Caco-2 (cell line): Measurements from ENCODE around the gene PRKAG2. TPM values are rescaled to one million over a fixed set of nuclear protein-coding genes. Genes with fewer than 3 reads are reported as not detected.

Experiments
- BruUV-seq: library from RNA; stranded (reverse); fragments of 400-500 nt; replicated peaks from 2 replicates; lab custom pipeline; 2021; lab: Mats Ljungman, UMichigan
- CTCF ChIA-PET: fragments of 300-600 bp; sonication (Branson Sonifier 250); formaldehyde crosslinking; loops from one replicate; lab custom pipeline; 2022; ENCODE audit warnings: antibody characterized with exemption; lab: Charles Lee
- POLR2A ChIA-PET: fragments of 300-600 bp; sonication (Branson Sonifier 250); formaldehyde crosslinking; loops from one replicate; lab custom pipeline; 2022; ENCODE audit warnings: antibody characterized with exemption; lab: Charles Lee
- DNase-seq, 2 experiments: peaks; one replicate each; pipeline versions ENCODE4 v3.0.0 to v3.0.0-alpha.2; 2020 to 2022
- H3K27me3 ChIP-seq: replicated peaks from 2 replicates; pipeline ENCODE4 v1.6.0; 2011; ENCODE audit warnings: low read length; ENCODE audit not compliant: control insufficient read depth, insufficient read depth
- H3K36me3 ChIP-seq: 2 replicates; pipeline ENCODE4 v1.5.1; 2011; ENCODE audit warnings: low read length; ENCODE audit not compliant: control insufficient read depth, insufficient read depth
- H3K4me1 ChIP-seq: fragments of 250-450 bp; sonication (Bioruptor Pico); 2 replicates; pipeline ENCODE4 v1.5.1; 2020; ENCODE audit warnings: mild to moderate bottlenecking
- H3K4me3 ChIP-seq: 2 replicates; pipeline ENCODE4 v1.5.1; 2011; ENCODE audit warnings: low read depth, mild to moderate bottlenecking, control low read depth, low read length
- H3K9me3 ChIP-seq: fragments of 250-450 bp; sonication (Bioruptor Pico); 2 replicates; pipeline ENCODE4 v1.5.1; 2020; ENCODE audit warnings: mild to moderate bottlenecking, moderate library complexity
- H3K27ac Mint-ChIP-seq: one replicate; pipeline ENCODE4 v1.8.0; 2022; ENCODE audit warnings: mixed read lengths; ENCODE audit not compliant: unreplicated experiment
- H3K27me3 Mint-ChIP-seq: one replicate; pipeline ENCODE4 v1.8.0; 2022; ENCODE audit warnings: mixed read lengths; ENCODE audit not compliant: insufficient read depth, unreplicated experiment
- H3K36me3 Mint-ChIP-seq: one replicate; pipeline ENCODE4 v1.8.0; 2022; ENCODE audit warnings: mild to moderate bottlenecking, mixed read lengths; ENCODE audit not compliant: insufficient read depth, unreplicated experiment
- H3K4me1 Mint-ChIP-seq: one replicate; pipeline ENCODE4 v1.8.0; 2022; ENCODE audit warnings: low read depth, mixed read lengths; ENCODE audit not compliant: unreplicated experiment
- H3K4me3 Mint-ChIP-seq: one replicate; pipeline ENCODE4 v1.8.0; 2022; ENCODE audit warnings: mild to moderate bottlenecking, moderate library complexity, mixed read lengths; ENCODE audit not compliant: unreplicated experiment
- H3K9me3 Mint-ChIP-seq: one replicate; pipeline ENCODE4 v1.8.0; 2022; ENCODE audit warnings: mixed read lengths; ENCODE audit not compliant: unreplicated experiment
- intact Hi-C: fragments of 100-400 bp; cut with micrococcal nuclease; formaldehyde crosslinking; loops from one replicate; pipeline ENCODE4 v1.10.0; 2022; ENCODE audit not compliant: unreplicated experiment
- total RNA-seq: library from RNA; stranded (reverse); gene quantifications from 2 replicates; pipeline ENCODE4 v1.2.3, GENCODE V29; 2022
- TF ChIP-seq, protein P1 (sequence below), 2 experiments: fragments of 200-600 bp in 1 of 2; IDR thresholded peaks; 1 replicate in 1 of 2; 2 replicates in 1 of 2; pipeline versions ENCODE4 v1.5.1 to v1.8.0; 2011 to 2022; ENCODE audit warnings: antibody characterized with exemption in 1 of 2, control low read depth in 1 of 2, inconsistent platforms in 1 of 2, low read depth in 1 of 2, low read length in 1 of 2, mild to moderate bottlenecking in 1 of 2, moderate library complexity in 1 of 2; ENCODE audit not compliant: insufficient read depth in 1 of 2, severe bottlenecking in 1 of 2, unreplicated experiment in 1 of 2

The PRKAG2 gene
- total RNA-seq, 1 experiment from 2014 or later: 15.9 TPM

DNA sequence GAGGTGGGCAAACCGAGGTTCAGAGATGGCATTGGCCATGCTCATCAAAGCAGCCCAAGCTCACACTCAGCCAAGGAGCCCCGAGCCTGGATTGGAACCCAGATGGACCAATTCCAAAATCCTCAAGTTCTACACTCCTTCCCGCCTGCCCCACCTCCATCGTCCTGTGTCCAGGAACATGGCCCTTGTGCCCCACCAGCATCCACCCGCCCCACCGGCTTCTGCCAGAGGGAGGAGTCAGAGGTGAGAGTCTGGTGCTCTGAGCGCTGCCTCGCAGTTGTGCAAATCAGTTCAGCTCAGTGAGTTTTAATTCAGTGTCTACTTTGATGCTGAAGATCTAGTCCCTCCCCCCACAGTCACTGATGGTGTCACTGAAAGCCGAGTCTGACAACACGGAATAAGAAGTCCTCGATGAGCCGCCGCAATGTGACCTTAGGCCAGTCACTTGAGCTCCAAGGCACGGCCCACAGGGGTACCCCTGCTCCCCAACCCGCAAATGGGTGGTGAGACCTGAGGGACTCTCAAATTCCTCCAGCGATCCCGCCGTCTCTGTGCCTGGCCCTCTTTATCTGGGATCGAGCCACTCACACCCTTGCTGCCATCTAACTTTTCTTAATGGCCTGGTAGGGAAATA lies 26.3 kb downstream of the PRKAG2 start:
- H3K4me1 ChIP-seq: peaks cover 11% of the 10 kb centered on the region; the same call in 1 of the 2 replicates
- Mint-ChIP-seq H3K9me3 (no peaks in the 10 kb centered on the region), H3K36me3 (peaks cover 4% of the 10 kb centered on the region), H3K27me3 (no peaks in the 10 kb centered on the region), H3K4me1 (peaks cover 22% of the 10 kb centered on the region), H3K27ac (peak overlapping the region; percentile 63), H3K4me3 (no peak overlapping the region)
- TF ChIP-seq, protein P1, sequence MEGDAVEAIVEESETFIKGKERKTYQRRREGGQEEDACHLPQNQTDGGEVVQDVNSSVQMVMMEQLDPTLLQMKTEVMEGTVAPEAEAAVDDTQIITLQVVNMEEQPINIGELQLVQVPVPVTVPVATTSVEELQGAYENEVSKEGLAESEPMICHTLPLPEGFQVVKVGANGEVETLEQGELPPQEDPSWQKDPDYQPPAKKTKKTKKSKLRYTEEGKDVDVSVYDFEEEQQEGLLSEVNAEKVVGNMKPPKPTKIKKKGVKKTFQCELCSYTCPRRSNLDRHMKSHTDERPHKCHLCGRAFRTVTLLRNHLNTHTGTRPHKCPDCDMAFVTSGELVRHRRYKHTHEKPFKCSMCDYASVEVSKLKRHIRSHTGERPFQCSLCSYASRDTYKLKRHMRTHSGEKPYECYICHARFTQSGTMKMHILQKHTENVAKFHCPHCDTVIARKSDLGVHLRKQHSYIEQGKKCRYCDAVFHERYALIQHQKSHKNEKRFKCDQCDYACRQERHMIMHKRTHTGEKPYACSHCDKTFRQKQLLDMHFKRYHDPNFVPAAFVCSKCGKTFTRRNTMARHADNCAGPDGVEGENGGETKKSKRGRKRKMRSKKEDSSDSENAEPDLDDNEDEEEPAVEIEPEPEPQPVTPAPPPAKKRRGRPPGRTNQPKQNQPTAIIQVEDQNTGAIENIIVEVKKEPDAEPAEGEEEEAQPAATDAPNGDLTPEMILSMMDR (IDR thresholded peaks at IDR 0.05; ENCODE audit: insufficient read depth in 1 of 2, low read depth in 1 of 2, low read length in 1 of 2, severe bottlenecking in 1 of 2, unreplicated experiment in 1 of 2): no peak
- no peak for DNase-seq
- no peak overlapping the region for H3K4me3 ChIP-seq
- POLR2A ChIA-PET: no interaction called here
- no peaks in the 10 kb centered on the region for H3K27me3 ChIP-seq
- no peaks in the 10 kb centered on the region for H3K36me3 ChIP-seq
- CTCF ChIA-PET: no interaction called here
- no TSS peak for BruUV-seq
- intact Hi-C loops: no loop called here
- H3K9me3 ChIP-seq: no peaks in the 10 kb centered on the region

DNA sequence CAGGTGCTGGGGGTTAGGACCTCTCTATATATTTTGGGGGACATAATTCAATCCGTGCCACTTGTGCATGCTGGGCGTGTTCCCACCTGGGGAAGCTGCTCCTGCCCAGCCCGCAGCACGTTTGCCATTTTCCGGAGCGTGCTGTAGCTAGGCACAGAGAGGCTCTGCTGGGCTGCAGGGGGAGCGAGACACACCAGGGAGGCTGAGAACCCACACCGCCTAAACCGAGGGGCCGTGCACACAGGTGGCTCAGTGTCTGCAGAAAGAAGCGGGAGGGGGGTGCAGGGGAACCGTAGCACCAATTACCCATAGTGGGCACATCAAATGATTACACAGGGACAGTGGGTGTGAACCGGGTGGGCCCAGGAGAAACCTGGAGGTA lies 27.0 kb downstream of the PRKAG2 start:
- peaks cover 22% of the 10 kb centered on the region for H3K4me1 Mint-ChIP-seq
- POLR2A ChIA-PET: no interaction called here
- DNase-seq: no peak
- Histone ChIP-seq H3K27me3 (no peaks in the 10 kb centered on the region), H3K9me3 (no peaks in the 10 kb centered on the region), H3K36me3 (no peaks in the 10 kb centered on the region), H3K4me3 (no peak overlapping the region), H3K4me1 (peaks cover 14% of the 10 kb centered on the region)
- TF ChIP-seq, protein P1 (IDR thresholded peaks at IDR 0.05; ENCODE audit: insufficient read depth in 1 of 2, low read depth in 1 of 2, low read length in 1 of 2, severe bottlenecking in 1 of 2, unreplicated experiment in 1 of 2): no peak
- peaks cover 4% of the 10 kb centered on the region for H3K36me3 Mint-ChIP-seq
- no peaks in the 10 kb centered on the region for H3K9me3 Mint-ChIP-seq
- H3K4me3 Mint-ChIP-seq: no peak overlapping the region
- no TSS peak for BruUV-seq
- H3K27ac Mint-ChIP-seq: no peak overlapping the region
- intact Hi-C loops: no loop called here
- no peaks in the 10 kb centered on the region for H3K27me3 Mint-ChIP-seq
- CTCF ChIA-PET: no interaction called here

DNA sequence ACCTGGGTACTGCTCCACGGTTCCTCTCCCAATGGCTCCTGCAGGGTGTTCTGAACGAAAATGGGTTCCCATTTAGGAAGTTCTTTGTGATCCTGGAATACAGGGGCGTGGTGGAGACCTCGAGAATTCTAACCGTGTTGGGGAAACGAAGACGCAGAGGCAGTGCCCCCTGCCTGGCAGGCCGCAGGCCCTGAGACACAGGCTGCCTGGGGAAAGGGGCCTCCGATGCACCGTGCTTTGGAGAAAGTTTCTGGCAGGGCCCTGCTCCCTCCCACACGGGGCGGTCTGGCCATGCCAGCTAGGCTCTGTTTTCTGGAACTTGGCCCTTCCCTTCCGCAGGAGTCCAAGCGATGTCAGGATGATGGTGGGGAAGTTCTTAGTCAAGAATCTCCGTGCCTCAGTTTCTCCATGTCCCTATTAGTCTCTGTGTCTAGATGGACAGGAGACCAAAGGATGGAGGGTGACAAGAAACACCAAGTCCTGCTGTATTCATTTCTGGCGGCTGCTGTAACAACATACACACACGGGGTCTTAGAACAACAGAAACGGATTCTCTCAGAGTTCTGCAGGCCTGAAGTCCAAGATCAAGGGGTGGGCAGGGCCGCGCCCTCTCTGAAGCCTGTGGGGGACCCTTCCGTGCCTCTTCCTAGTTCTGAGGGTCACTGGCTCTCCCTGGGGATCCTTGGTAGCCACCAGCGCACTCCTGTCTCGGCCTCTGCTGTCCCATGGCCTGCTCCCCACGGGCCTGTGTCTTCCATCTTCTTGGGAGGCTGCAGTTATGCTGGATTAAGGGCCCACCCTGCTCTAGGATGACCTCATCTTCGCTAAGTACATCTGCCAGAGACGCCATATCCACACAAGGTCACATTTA lies 27.7 kb downstream of the PRKAG2 start:
- TF ChIP-seq, protein P1 (IDR thresholded peaks at IDR 0.05; ENCODE audit: insufficient read depth in 1 of 2, low read depth in 1 of 2, low read length in 1 of 2, severe bottlenecking in 1 of 2, unreplicated experiment in 1 of 2): no peak

More for the DNA sequence above, 27.7 kb downstream of the PRKAG2 start:
- ChIA-PET CTCF (interaction anchor here (0.7 kb wide), 1 partner anchor 456 kb away, joined by 6 read pairs; no protein-coding TSS in a partner anchor), POLR2A (no interaction called here)
- Mint-ChIP-seq H3K9me3 (no peaks in the 10 kb centered on the region), H3K4me1 (peaks cover 22% of the 10 kb centered on the region), H3K36me3 (peaks cover 6% of the 10 kb centered on the region), H3K27me3 (no peaks in the 10 kb centered on the region), H3K4me3 (no peak overlapping the region), H3K27ac (no peak overlapping the region)
- Histone ChIP-seq H3K4me3 (no peak overlapping the region), H3K9me3 (no peaks in the 10 kb centered on the region), H3K27me3 (no peaks in the 10 kb centered on the region), H3K4me1 (peaks cover 19% of the 10 kb centered on the region), H3K36me3 (no peaks in the 10 kb centered on the region)
- no peak for DNase-seq
- no TSS peak for BruUV-seq
- intact Hi-C loops: no loop called here
